Ishikawa (cell line): ENCODE results near the gene HCFC1.

Experiments used
- EP300 ChIP-seq: IDR thresholded peaks from 2 replicates; pipeline ENCODE4 v1.6.1; 2012; ENCODE audit warnings: borderline replicate concordance
- MAX ChIP-seq: IDR thresholded peaks from 2 replicates; pipeline ENCODE4 v1.6.1; 2012
- NFIC ChIP-seq: IDR thresholded peaks from 2 replicates; pipeline ENCODE4 v1.6.1; 2012
- RAD21 ChIP-seq: IDR thresholded peaks from 2 replicates; pipeline ENCODE4 v1.6.1; 2012; ENCODE audit warnings: low read depth
- TAF1 ChIP-seq: IDR thresholded peaks from 2 replicates; pipeline ENCODE4 v1.6.1; 2012; ENCODE audit warnings: low read depth, mild to moderate bottlenecking
- USF1 ChIP-seq: IDR thresholded peaks from 2 replicates; pipeline ENCODE4 v1.6.1; 2012
- ZBTB7A ChIP-seq: IDR thresholded peaks from 2 replicates; pipeline ENCODE4 v1.6.1; 2012; ENCODE audit warnings: low read depth

GRCh38 chrX:153952373-153953026 lies 19.1 kb downstream of the HCFC1 start:
- TF ChIP-seq MAX: no peak
- no peak for TF ChIP-seq EP300
- TF ChIP-seq ZBTB7A: no peak
- TF ChIP-seq TAF1: no peak
- no peak for TF ChIP-seq NFIC
- TF ChIP-seq USF1: no peak
- no peak for TF ChIP-seq RAD21
